GM19397 (cell line): ENCODE measurements around the gene BICD1.
"Not testable (repeated sequence)": the region's sequence is repeated elsewhere in the genome, so short reads cannot be mapped to it uniquely, and the experiment has no call there.

ENCODE experiments used
- ATAC-seq: cut with Tn5 transposase; IDR thresholded peaks from one replicate; pipeline ENCODE4 v1.9.1; 2021; ENCODE audit warnings: mild to moderate bottlenecking, moderate library complexity; ENCODE audit not compliant: unreplicated experiment

BICD1 gene

GRCh38 chr12:32272465-32272864, 165.8 kb downstream of the BICD1 start:
- ATAC-seq, result peak; percentile 46

GRCh38 chr12:32273063-32273522, 166.4 kb downstream of the BICD1 start:
- peak; percentile 12 for ATAC-seq

GRCh38 chr12:32273712-32274111, 167.1 kb downstream of the BICD1 start:
- peak; percentile 82 for ATAC-seq

GRCh38 chr12:32274665-32275064, 168.0 kb downstream of the BICD1 start:
- no peak for ATAC-seq

GRCh38 chr12:32275520-32275919, 168.9 kb downstream of the BICD1 start:
- not testable (repeated sequence) for ATAC-seq

GRCh38 chr12:32277774-32278173, 171.1 kb downstream of the BICD1 start:
- no peak for ATAC-seq

GRCh38 chr12:32281098-32281497, 174.5 kb downstream of the BICD1 start:
- ATAC-seq, result no peak

GRCh38 chr12:32284561-32284960, 177.9 kb downstream of the BICD1 start:
- no peak for ATAC-seq

GRCh38 chr12:32285021-32285420, 178.4 kb downstream of the BICD1 start:
- no peak for ATAC-seq

- ATAC-seq, result no peak
Observed at GRCh38 chr12:32285489-32285888, 178.8 kb downstream of the BICD1 start.

GRCh38 chr12:32290411-32290810, 183.8 kb downstream of the BICD1 start:
- no peak for ATAC-seq

GRCh38 chr12:32292151-32292550, 185.5 kb downstream of the BICD1 start:
- no peak for ATAC-seq

GRCh38 chr12:32293808-32294419, 187.3 kb downstream of the BICD1 start:
- no peak for ATAC-seq

GRCh38 chr12:32296567-32296966, 189.9 kb downstream of the BICD1 start:
- no peak for ATAC-seq

GRCh38 chr12:32298917-32299316, 192.3 kb downstream of the BICD1 start:
- ATAC-seq, result no peak

- ATAC-seq, result no peak
Observed at GRCh38 chr12:32301216-32301615, 194.6 kb downstream of the BICD1 start.

- ATAC-seq, result peak; percentile 86
Observed at GRCh38 chr12:32302218-32303173, 195.8 kb downstream of the BICD1 start.

GRCh38 chr12:32303174-32303549, 196.5 kb downstream of the BICD1 start:
- ATAC-seq, result no peak

GRCh38 chr12:32305163-32305562, 198.5 kb downstream of the BICD1 start:
- no peak for ATAC-seq

- ATAC-seq, result no peak
Observed at GRCh38 chr12:32307326-32307725, 200.7 kb downstream of the BICD1 start.

- ATAC-seq, result no peak
Observed at GRCh38 chr12:32309811-32310736, 203.4 kb downstream of the BICD1 start.
